Middle frontal gyrus (tissue), 1 donor: ENCODE data around the gene COL12A1.

Experiments
- DNase-seq: peaks from one replicate; pipeline ENCODE4 v3.0.0-alpha.2; 2015; ENCODE audit warnings: low spot score; ENCODE audit errors: extremely low spot score

COL12A1 gene

GRCh38 chr6:75180864-75181263 lies 25.0 kb downstream of the COL12A1 start:
- DNase-seq = no peak

- DNase-seq = no peak
Observed at GRCh38 chr6:75178757-75179156, 27.1 kb downstream of the COL12A1 start.

GRCh38 chr6:75176076-75176582 lies 29.7 kb downstream of the COL12A1 start:
- DNase-seq = no peak

DNA sequence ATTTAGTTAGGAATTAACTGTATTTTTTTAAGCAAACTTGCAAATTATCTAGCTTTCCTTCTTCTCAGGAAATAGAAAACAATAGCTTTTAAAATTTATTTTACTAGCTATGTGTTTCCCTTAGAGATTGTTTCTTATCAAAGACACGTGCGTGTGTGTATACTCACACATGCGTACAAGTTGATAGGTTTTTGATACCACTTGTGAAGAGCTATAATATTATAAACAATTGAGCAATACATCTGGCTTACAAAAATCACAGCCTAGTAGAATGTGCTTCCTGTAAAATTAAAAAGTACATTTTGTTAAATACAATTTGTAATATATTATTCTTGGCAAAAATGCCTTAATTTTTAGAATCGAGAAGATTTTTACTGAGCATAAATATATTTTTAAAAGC lies 33.9 kb downstream of the COL12A1 start:
- DNase-seq = no peak

- no peak for DNase-seq
Observed at GRCh38 chr6:75171567-75171966, 34.3 kb downstream of the COL12A1 start.

DNA sequence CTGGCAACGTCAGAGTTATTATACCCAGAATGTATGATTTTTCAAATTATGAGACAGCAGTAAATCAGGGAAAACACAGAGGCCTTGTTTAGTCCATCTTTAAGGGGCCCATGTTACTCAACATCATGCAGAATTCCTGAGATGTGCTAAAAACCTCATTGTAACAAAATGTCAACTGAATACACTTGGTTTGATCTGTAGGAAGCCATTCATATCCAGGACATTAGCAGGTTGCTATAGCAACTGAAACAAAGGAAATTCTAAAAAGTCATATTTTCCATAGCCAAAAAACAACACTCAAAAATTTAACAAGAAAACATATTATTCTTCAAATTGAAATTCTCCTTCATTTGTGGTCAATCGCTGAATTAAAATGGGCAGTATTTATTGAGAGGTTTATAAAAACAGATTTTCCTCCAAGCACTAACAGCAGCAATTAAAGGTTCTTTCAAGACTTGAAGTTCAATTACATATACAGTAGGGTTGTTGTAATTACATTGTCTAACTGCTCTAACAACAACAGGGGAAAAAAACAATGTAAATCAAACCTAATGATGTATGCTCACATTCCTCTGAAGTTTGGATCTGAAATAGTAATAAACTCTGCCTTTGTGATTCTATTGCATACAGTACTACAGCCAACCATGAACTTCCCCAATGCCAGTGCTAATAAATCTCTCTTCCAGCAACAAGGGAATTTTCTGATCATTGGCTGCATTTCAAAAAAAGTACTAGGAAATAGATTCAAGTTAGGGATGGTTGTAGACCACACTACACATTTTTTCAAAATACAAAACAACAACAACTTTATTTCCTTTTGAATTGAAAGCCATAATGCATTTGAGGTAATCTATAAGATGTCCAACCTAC lies 34.9 kb downstream of the COL12A1 start:
- no peak for DNase-seq

GRCh38 chr6:75169689-75170586 lies 35.9 kb downstream of the COL12A1 start:
- DNase-seq = no peak

DNA sequence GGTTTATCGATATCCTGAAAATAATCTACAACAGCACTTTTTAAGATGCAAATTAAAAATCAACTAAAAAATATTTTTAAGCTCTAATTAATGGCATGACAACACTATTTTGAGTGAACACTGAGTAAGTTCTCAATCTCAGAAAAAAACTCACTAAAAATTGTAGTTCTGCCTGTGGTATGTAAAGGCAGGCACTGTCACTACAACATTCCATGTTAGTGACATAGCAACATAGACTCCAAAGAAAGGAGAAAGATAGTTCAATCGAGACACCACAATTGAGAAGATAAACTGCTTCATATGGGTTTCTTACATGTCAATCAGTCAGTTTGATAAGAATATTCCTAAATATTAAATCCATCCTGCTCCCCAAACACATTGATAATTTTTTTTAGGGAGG lies 38.0 kb downstream of the COL12A1 start:
- DNase-seq = no peak

GRCh38 chr6:75167325-75167724 lies 38.5 kb downstream of the COL12A1 start:
- DNase-seq = no peak

DNA sequence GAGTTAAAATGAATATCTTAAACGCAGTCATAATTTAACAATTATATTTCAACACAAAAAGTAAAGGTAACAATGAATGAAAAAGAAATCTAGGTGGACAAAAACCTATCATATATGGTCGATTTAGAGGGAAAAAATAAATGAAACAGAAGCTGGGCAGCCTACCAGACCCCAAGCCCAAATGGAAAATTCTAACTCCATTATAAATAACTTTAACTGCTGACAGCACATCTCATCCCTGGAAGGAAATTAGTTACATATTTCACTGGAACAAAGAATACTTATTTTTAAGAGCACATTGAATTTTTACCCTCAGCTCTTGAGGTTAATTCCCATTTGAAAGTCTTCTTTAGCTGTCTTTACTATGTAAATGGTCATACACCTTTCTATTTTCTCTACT lies 39.1 kb downstream of the COL12A1 start:
- no peak for DNase-seq

GRCh38 chr6:75166236-75166635 lies 39.6 kb downstream of the COL12A1 start:
- DNase-seq = no peak

DNA sequence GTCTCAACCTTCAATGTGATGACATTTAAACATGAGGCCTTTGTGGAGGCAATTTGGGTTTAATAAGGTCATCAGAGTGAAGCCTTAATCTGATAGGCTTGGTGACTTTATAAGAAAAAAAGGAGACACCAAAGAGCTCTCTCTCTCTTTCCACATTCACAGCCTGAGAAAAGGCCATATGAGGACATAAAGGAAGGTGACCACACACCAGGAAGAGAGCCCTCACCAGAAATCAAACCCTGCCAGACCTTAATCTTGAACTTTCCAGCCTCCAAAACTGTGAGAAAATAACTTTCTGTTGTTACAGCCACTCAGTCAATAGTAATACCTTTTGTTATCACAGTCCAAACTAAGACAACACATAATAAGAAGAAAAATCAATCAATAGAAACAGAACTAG lies 47.7 kb downstream of the COL12A1 start:
- DNase-seq = no peak

DNA sequence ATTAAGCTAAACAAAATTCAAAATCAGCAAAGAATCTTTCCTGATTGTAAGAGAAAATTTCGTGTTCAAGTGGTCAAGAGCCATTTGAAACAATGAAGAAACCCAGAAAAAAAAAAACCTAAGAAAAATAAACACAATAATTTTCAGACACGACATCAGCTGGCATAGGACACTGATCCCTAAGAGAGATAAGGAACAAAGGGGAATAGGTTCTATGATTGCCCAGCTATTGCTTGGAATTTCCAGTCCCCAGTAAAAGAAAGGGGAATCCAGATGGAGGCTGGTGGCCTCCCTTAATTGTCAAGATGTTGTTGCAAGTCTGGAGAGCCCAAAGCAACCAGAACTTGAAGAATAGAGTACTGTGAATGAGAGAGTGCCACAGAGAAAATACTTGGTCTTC lies 48.5 kb downstream of the COL12A1 start:
- DNase-seq = no peak

- no peak for DNase-seq
Observed at GRCh38 chr6:75156186-75156878, 49.5 kb downstream of the COL12A1 start.

- DNase-seq = no peak
Observed at GRCh38 chr6:75155631-75156030, 50.2 kb downstream of the COL12A1 start.

GRCh38 chr6:75154973-75155372 lies 50.9 kb downstream of the COL12A1 start:
- DNase-seq = no peak

- no peak for DNase-seq
Observed at GRCh38 chr6:75150685-75151412, 55.0 kb downstream of the COL12A1 start.

GRCh38 chr6:75149696-75150095 lies 56.2 kb downstream of the COL12A1 start:
- DNase-seq = no peak

- no peak for DNase-seq
Observed at GRCh38 chr6:75149240-75149639, 56.6 kb downstream of the COL12A1 start.

DNA sequence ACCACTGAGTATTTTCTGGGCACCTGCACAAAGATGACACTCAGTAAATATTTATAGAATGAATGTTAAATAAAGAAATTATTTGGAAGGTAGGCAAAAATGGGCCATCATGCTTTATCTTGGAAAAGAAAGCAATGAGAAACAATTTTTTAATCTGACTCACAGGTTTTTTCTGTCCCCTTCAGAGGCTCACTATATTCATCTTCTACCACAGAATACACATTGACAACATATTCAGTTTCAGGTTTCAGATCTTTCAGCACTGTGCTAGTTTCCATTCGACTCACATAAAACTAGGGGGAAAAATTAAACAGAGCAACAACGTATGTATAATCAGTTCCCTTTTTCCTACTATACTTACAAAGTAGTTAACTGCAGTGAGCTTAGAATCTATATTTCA lies 58.3 kb downstream of the COL12A1 start:
- DNase-seq = no peak

DNA sequence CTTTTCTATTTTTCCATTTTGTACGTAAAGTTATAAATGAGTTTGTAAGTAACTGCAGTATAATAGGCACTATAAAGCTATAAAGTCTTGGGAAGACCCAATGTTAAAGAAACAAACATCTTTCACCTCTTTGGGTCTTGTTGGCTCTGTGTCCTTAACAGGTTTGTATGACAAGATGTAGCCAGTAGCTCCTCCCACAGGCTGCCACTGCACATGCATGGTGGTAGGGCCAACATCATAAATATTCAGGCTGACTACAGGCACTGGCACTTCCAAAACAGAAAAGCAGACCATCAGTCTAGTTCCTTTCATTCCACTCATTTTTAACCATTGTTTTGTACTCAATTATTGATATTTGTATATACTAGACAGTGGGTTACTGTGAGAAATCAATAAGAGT lies 59.9 kb downstream of the COL12A1 start:
- DNase-seq = no peak
